GM19455 (cell line): ENCODE data around the gene NLRP1.

Experiments
- ATAC-seq: cut with Tn5 transposase; IDR thresholded peaks from one replicate; pipeline ENCODE4 v1.9.1; 2021; ENCODE audit not compliant: unreplicated experiment

Gene NLRP1

GRCh38 chr17:5584383-5585286 lies at the start of gene NLRP1:
Gene NLRP1 (minus strand): TSS chr17:5584509. CDS start chr17:5583957, 552 bp downstream.
- ATAC-seq = peak; percentile 88

GRCh38 chr17:5631958-5632590 lies 47.8 kb upstream of the NLRP1 start:
- ATAC-seq = no peak

GRCh38 chr17:5630434-5630833 lies 46.1 kb upstream of the NLRP1 start:
- ATAC-seq = no peak

GRCh38 chr17:5629128-5629527 lies 44.8 kb upstream of the NLRP1 start:
- ATAC-seq = no peak

- ATAC-seq = no peak
Observed at GRCh38 chr17:5628262-5628661, 44.0 kb upstream of the NLRP1 start.

- no peak for ATAC-seq
Observed at GRCh38 chr17:5624211-5624610, 39.9 kb upstream of the NLRP1 start.

- ATAC-seq = no peak
Observed at GRCh38 chr17:5621729-5622128, 37.4 kb upstream of the NLRP1 start.

GRCh38 chr17:5621026-5621425 lies 36.7 kb upstream of the NLRP1 start:
- no peak for ATAC-seq

- ATAC-seq = no peak
Observed at GRCh38 chr17:5619088-5619740, 34.9 kb upstream of the NLRP1 start.

- no peak for ATAC-seq
Observed at GRCh38 chr17:5618476-5618875, 34.2 kb upstream of the NLRP1 start.

- no peak for ATAC-seq
Observed at GRCh38 chr17:5615476-5615875, 31.2 kb upstream of the NLRP1 start.

GRCh38 chr17:5610956-5611355 lies 26.6 kb upstream of the NLRP1 start:
- no peak for ATAC-seq

GRCh38 chr17:5608399-5609112 lies 24.2 kb upstream of the NLRP1 start:
- ATAC-seq = no peak

- no peak for ATAC-seq
Observed at GRCh38 chr17:5607946-5608345, 23.6 kb upstream of the NLRP1 start.

- ATAC-seq = no peak
Observed at GRCh38 chr17:5605452-5605851, 21.1 kb upstream of the NLRP1 start.

GRCh38 chr17:5600041-5600440 lies 15.7 kb upstream of the NLRP1 start:
- ATAC-seq = no peak

GRCh38 chr17:5598457-5598856 lies 14.1 kb upstream of the NLRP1 start:
- no peak for ATAC-seq

- no peak for ATAC-seq
Observed at GRCh38 chr17:5596421-5596820, 12.1 kb upstream of the NLRP1 start.

- no peak for ATAC-seq
Observed at GRCh38 chr17:5595831-5596230, 11.5 kb upstream of the NLRP1 start.

GRCh38 chr17:5592382-5592781 lies 8.1 kb upstream of the NLRP1 start:
- ATAC-seq = no peak

GRCh38 chr17:5591966-5592365 lies 7.7 kb upstream of the NLRP1 start:
- ATAC-seq = no peak
